Measurements from ENCODE around the gene RTL9.

DNA sequence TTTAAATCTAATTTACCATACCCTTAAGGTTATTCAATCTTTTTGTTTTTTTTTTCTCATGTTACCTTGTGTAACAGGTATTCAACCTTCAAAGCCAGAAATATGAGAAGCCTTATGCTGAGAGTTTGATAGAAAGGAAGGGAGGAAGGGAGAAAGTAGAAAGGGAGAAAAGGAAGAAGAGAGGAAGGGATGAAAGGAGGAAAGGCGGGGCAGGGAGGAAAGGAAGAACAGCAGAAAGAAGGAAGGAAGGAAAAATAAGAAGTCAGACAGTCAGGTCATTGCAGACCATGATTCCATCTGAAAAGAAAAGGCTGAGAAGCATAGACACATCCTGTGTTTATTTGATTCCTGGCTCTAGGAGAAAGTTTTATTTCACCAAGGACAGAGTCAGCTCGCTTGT, 30.9 kb downstream of the RTL9 start:
- TF ChIP-seq AGO2 (optimal IDR thresholded peaks at IDR 0.05; ENCODE audit: low read depth, low read length), result no peak
- no peak for TF ChIP-seq ZNF501 (CRISPR knock-in tag; IDR thresholded peaks at IDR 0.05)
- TF ChIP-seq, protein P1, sequence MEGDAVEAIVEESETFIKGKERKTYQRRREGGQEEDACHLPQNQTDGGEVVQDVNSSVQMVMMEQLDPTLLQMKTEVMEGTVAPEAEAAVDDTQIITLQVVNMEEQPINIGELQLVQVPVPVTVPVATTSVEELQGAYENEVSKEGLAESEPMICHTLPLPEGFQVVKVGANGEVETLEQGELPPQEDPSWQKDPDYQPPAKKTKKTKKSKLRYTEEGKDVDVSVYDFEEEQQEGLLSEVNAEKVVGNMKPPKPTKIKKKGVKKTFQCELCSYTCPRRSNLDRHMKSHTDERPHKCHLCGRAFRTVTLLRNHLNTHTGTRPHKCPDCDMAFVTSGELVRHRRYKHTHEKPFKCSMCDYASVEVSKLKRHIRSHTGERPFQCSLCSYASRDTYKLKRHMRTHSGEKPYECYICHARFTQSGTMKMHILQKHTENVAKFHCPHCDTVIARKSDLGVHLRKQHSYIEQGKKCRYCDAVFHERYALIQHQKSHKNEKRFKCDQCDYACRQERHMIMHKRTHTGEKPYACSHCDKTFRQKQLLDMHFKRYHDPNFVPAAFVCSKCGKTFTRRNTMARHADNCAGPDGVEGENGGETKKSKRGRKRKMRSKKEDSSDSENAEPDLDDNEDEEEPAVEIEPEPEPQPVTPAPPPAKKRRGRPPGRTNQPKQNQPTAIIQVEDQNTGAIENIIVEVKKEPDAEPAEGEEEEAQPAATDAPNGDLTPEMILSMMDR (CRISPR knock-in tag; IDR thresholded peaks at IDR 0.05), result no peak
- TF ChIP-seq, protein P2, sequence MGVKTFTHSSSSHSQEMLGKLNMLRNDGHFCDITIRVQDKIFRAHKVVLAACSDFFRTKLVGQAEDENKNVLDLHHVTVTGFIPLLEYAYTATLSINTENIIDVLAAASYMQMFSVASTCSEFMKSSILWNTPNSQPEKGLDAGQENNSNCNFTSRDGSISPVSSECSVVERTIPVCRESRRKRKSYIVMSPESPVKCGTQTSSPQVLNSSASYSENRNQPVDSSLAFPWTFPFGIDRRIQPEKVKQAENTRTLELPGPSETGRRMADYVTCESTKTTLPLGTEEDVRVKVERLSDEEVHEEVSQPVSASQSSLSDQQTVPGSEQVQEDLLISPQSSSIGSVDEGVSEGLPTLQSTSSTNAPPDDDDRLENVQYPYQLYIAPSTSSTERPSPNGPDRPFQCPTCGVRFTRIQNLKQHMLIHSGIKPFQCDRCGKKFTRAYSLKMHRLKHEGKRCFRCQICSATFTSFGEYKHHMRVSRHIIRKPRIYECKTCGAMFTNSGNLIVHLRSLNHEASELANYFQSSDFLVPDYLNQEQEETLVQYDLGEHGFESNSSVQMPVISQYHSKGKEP (CRISPR knock-in tag; IDR thresholded peaks at IDR 0.05), result no peak
- TF ChIP-seq ZNF460 (CRISPR knock-in tag; IDR thresholded peaks at IDR 0.05; ENCODE audit: borderline replicate concordance), result no peak
- no peak for TF ChIP-seq HDAC2 (CRISPR knock-in tag; IDR thresholded peaks at IDR 0.05)
- no peak for TF ChIP-seq ZNF331 (CRISPR knock-in tag; IDR thresholded peaks at IDR 0.05)
- no peak for TF ChIP-seq MYC (CRISPR knock-in tag; IDR thresholded peaks at IDR 0.05; ENCODE audit: borderline replicate concordance)

Data from HepG2 (cell line).